GM18873 (cell line): ENCODE results near the gene MFAP3.
A peak's percentile ranks its signal among the peaks of the same experiment; 100 is the strongest.
"Not testable (repeated sequence)": the region's sequence is repeated elsewhere in the genome, so short reads cannot be mapped to it uniquely, and the experiment has no call there.

Source experiments
- ATAC-seq: cut with Tn5 transposase; IDR thresholded peaks from one replicate; pipeline ENCODE4 v1.9.1; 2021; ENCODE audit warnings: mild to moderate bottlenecking, moderate library complexity, moderate number of reproducible peaks; ENCODE audit not compliant: unreplicated experiment, low FRiP score

The MFAP3 gene

DNA sequence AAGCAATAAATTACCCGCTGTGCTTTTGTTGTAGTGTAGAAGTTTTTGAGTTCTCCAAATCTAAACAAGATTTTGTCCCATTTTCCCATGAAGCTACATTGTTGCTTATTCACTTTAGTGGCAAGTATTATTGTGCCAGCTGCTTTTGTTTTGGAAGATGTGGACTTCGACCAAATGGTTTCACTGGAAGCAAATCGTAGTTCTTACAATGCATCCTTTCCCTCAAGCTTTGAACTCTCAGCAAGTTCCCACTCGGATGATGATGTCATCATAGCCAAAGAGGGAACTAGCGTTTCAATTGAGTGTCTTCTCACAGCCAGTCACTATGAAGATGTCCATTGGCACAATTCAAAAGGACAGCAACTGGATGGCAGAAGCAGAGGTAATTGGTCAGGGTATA lies 10.9 kb downstream of the MFAP3 start:
- ATAC-seq = no peak

DNA sequence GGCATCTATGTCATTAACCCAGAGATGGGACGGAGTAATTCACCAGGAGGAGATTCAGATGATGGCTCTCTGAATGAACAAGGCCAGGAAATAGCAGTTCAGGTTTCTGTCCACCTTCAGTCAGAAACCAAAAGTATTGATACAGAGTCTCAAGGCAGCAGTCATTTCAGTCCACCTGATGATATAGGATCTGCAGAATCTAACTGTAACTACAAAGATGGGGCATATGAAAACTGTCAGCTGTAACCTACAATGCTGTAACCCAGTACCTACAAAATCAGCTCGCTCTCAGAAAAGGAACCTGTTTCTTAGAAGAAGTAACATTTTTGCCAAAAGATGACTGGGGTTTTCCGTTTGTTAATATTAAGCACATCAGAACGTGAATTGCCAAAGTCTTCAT lies 14.7 kb downstream of the MFAP3 start:
- ATAC-seq = no peak

DNA sequence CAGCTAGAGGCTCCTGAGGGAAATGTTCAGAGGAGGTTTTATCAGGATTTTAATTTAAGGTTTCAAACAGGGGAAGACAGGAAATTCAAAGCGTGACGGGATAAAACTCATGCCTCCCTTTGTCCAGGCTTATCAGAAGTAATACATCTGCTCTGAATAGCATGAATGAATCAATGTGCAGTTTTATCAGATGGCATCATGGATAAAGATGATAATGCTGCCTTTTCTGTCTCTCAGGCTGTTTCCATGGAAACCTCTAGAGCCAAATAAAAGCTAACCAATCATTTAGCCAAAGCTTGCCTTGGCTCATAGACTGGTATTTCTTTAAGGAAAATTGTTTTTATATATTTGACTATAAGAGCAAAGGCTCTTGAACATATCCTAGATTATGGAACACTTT lies 16.4 kb downstream of the MFAP3 start:
- ATAC-seq = no peak

DNA sequence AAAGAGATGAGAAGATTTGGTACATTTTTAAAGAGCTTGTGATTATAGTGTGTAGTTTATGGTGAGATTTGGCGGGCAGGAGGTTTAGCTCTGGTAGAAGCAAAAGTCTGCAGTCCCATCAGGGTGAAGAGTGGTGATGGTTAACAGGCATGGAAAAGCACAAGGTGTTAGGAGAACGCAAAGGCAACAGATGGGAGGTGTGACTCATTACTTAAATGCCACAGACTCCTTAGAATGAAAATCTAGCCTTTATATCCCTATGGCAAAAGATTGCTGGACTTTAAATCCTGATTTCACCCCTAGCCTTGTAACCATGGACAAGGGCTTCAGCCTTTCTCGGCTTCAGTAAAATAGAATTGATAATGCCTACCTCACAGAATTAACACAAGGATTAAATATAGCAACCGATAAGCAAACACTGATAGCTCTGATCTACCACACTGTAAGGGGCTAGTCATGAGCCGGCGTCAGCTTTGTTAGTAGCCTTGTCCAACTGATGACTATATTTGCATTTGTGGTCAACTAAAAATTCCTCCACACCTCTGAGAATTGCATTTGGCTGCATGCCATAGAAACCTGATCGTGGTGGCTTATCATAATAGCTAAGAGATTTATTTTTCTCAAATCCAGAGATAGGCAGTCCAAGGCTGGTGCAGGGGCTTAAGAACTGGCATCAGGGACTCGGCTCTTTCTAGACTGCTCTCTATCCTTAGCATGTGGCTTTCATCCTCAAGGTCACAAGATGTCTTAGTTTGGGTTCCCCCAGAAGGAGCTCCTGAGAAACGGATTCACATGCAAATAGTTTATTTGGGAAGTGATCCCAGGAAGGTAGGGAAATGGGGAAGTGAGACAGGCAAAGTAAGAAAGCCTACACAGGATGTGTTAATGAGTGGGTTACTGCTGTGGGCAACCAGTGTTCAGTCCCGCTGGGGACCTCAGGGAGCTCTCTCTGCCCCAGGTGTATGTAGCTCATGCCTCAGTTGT lies 19.6 kb downstream of the MFAP3 start:
- peak; percentile 60 for ATAC-seq

DNA sequence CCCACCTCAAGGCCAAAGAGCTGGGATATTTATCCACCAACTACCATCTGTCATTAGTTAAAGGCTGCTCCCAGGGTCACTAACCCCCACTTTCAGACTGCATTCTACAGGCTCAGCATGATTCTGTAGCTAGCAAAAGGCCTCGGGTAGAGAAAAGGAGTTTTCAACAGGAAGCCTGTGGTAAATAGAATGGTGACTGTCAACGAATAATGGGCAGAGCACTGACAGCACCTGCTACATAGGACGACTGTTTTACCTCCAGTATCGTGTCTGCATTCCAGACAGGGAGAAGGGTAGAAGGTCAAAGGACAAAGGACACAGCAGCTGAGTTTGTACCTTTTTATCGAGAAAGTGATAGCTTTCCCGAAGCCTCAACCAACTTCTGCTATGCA lies 20.3 kb downstream of the MFAP3 start:
- peak; percentile 65 for ATAC-seq

DNA sequence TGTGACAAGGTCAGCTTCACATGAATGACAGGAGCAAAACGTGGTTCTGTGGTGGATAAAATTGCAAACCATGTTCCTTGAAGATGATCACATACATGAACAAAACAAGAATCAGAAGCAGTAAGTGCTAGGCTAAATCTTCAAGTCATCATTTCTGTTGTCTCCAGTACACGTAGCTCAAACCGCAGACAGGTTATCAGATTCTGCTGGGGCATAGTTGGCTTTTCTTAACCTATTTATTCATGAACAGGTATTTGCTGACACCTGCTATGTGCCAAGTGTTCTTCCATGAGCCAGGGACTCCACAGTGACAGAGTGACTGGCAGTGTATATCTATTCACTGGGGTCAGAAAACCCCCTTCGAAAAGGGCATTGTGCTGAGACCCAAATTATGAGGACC lies 20.8 kb downstream of the MFAP3 start:
- ATAC-seq = no peak

DNA sequence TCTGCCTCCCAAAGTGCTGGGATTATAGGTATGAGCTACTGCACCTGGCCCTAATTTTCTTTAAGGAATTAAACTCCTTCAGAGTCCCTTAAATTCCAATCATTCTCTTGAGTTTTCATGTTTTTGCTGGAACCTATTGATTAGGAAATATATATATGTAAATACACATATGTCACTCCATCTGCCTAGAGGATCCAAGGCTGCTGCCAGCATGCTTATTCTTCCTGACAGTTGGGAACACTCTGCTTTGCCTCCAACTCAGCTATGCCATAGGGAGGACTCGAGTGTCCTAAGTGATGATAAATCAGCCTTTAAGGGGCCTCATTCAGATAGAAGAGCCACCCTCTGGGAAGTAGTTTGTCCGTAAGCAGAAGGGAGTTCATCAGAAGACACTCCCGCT lies 21.8 kb downstream of the MFAP3 start:
- ATAC-seq = no peak

DNA sequence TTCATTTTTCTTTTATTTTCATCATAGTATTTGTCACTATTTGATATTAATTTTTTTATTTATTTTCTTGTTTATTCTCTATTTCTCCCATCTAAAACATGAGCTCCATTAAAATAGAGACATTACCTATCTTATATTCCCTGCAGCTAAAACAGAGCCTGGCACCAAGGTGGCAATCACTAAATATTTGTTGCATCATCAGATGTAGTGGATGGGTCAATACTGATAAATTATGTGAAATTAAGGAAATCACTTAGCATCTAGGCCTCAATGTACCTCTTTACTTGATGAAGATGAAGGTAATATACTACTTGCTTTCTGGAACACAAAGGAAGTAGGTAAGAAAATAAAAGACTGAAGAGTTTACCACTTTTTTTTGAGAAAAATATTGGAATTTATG lies 24.6 kb downstream of the MFAP3 start:
- no peak for ATAC-seq

DNA sequence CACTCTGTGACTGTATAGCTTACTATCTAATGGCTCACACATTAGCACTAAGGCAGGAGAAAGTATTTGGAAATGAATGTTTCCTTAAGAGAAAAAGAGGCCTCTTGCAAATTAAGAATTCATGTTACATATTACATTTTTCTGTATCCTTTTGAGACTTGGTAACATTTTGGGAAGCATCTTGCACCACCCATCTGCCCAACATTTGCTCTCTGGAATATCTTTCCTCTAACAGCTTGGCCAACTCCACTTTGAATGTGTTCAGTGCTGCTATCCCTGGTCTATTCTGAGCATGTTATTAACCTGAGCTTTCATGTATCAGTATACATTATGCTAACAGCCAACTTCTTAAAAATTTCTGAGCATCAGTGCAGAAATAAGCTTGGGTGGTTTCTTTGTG lies 27.2 kb downstream of the MFAP3 start:
- no peak for ATAC-seq

DNA sequence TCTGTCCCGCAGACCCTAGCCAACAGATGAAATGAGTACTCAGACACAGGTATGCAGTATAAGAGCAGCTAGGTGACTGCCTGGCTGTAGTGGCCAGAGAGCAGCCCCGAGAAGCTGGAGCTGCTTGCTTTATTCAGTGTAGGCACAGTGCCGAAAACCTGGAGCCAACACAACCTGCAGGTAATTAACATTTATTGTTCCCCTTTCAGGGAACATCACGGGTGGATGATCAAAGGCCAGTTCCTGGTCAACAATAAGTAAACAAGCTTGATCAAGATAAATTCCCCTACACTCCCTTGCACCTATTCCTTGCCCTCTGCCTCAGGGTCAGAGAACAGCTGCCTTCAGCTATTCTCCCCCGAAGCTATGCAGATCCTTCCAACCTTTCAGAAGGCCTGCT lies 31.1 kb downstream of the MFAP3 start:
- not testable (repeated sequence) for ATAC-seq

DNA sequence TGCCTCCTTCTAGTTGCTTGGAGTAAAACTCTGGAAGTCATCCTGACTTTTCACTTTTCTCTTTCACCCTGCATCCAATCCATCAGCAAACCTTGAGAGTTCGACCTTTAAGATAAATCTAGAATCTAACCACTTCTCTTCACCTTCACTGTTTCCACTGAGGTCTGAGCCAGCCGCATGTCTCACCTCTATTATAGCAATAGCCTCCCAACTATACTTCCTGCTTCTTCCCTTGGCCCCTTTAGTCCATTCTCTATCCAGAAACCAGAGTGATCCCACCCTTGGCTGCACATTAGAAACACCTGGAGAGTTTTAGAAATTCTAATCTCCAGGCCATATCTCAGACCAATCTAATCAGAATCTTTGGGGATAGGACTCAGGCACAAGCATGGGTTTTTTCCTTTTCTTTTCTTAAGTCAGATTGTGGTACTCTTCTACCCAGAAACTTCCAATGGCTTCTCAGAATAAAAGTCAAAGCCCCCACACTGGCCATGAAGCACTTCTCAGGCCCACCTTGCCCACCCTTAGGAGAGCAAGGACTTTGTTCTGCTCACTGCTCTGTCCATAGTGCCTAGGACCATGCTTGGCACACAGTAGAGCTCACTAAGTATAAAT lies 33.1 kb downstream of the MFAP3 start:
- no peak for ATAC-seq

DNA sequence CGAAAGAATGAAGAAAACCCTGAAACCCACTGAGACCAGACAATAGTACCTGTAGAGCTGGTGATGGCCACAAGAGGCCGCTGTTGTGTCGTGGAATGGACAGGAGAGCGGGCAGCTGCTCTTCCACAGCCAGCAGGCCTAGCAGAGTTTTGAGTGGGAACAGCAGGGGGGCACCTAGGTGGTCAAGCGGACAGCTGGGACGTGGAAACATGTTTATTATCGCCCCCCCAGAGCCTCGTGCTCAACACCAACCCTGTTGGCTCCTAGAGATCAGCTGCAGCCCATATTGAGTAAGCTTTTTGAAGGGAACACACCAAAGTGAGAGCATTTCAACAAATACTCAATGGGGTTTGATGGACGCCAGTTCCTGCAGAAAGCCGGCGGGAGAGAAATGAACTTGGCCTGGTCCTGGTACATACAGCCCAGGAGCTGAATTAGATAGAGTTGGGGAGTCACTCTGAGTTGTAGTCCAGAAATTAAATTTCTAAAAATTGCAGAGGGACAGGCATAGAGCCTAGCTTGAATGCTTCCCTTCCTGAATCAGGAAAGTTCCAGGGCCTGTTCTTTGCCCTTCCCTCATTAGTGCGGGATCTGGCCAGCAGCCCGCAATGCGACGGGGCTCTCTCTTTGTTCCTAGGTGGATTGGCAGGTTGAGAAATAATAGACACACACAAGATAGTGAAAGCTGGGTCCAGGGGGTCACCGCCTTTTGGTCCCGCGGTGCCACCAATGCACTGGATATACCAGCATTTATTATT lies 33.8 kb downstream of the MFAP3 start:
- ATAC-seq = peak; percentile 93

DNA sequence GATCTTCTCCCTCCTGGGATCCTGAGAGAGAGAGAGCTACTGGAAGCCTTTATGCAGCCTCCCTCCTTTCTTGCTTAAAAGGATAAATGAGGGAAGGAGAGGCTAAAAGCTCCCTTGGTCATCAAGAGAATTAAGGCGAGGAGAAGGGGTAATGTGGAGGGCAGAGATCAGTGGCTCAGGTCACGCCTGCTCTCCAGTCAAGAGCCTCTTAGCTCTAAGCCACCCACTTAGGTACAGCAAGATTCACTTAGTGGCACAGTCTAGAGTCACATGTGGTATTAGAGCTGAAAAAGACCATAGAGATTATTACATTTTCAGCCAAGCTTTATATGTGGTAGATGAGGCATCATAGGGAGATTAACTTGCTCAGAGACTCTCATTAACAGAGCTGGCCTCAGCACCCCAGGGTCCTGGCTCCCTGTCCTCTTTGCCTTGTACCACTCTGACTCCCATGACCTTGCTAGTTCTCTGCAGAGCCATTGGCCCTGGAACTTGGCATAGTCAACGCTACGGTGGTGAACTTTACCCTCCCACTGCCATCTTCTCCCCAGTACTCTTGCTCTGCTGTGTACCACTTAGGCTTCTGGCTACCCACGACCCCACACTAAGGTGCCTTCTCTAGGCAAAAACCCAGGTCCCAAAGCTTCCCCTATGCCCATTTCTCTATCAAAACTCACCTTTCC lies 37.6 kb downstream of the MFAP3 start:
- no peak for ATAC-seq

DNA sequence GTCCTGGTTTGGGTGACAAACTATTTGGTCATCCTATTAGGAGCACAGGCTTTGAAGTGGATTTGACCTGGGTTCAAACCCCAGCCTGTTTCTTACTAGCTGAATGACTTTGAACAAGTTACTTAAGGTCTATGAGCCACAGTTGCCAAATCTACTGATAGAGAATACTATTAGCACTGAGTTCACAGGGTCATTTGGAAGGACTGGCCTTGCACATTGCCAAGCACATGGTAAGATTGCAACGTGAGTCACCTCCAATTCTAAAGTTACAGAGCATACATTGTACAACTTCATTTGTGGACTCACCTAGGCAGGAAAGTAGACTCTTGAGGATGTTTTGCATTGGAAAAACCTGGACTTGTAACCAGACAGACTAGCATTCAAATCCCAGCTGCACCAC lies 38.9 kb downstream of the MFAP3 start:
- ATAC-seq = no peak

DNA sequence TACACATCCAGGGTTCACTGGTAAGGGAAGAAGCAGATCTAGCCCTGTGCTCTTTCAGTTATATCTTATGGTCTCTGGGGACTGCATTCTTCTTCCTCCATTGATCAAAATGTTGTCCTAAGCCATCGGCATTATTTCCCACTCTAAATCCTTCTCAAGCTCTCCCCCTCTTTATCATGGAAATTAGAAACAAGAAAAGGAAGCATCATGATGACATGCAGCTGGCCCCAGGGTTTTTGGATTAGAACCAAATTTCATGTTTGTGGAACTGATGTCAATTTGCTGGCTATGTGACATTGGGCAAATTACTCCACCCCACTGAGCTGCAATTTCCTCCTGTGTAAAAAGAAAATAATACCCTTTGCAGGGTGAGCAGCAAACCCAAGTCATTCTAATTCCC lies 39.5 kb downstream of the MFAP3 start:
- ATAC-seq = no peak

DNA sequence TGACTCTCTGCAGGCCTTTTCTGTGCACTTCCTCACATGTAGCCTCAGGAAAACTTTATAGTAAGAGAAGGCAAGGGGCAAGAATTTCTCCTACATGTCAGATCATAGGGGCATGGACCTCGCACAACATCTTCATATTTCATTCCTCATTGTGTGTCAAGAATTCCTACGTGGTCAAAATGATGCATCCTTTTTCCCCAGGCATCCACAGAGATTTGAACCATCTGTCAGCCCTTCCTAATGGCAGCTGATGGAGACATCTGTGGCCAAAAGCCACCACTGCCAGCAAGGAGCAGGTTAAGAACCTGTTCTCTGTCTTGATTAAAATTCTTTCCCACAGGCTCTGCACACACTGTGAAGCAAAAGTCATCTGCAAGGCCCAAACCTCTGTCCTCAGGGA lies 42.5 kb downstream of the MFAP3 start:
- no peak for ATAC-seq

DNA sequence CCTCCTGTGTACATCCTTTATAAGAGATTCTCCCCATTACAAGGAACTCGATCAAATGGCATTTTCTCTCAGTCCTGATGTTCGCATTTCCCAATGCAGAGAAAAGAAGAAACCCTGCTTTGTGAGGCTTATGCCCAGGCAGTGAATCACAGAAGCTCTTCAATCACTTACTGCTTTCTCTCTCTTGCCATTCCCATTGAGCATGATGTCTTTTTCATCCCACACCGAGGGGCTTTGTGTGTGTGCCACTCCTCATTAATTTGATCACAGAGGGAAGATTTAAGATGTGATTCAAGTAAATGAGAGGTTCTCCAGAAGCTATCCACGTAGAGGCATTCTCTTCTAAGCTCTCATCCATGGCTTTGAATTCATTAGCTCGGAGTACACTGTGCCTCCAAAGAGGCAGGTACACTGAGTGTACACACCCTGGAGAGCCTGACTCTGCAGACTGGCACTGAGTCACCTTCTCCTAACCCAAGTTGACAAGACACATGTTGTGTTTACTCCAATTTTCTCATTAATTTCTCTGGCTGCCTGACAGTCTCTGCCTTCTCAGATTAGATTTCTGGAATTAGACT lies 45.4 kb downstream of the MFAP3 start:
- no peak for ATAC-seq

DNA sequence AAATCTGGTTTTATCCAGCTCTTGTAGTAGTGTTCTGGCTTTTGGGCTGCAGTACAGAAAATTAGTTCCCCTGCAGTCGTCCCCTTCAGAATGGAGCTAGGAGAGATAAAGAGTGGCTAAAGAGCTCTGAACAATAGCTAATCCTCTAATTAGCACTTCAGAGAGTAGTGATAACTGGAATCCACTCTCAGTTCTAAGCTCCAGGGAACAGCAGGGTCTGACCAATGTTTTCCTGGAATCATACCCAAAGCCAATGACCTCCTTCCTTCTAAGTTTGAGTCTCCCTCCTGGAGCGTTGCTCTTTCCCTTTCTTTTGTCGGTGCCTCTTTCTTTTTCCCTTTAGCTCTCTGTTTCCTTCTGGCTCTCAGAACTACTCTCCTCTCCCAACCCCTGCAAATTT lies 47.4 kb downstream of the MFAP3 start:
- ATAC-seq = no peak

DNA sequence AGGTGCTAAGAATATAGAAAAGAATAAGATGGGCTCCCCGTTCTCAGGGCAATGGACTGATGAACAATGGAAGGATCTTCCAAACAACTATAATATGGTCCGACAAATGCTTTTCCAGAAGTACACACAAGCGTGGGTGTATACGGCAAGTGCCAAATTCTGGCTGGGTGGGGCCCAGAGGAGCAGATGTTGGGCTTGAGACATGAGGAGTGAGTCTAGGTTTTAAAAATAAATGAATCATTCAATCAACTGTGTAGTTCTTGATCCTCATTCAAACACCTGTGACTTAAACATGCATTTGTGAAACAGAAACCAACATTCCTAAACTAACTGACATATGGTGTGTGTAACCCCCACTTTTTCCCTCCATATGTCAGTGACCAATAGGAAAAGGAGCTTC lies 47.9 kb downstream of the MFAP3 start:
- ATAC-seq = no peak

DNA sequence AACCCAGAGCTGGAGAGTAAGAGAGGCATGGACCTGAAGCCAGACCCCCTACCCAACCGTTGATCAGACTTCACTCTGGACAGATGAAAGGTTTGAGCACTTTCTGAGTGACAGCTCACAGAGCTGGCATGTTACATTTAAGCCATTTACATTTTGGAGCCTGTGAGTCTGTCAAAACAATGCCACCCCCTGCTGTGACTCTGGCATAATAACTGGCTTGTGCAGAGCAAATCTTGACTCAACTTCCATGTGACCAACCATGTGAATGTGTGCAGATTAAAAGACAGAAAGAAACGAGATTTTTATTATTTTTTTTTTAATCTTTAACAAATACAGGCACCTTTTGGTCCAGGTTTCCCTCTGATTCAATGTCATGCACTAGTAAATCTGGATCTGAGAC lies 48.5 kb downstream of the MFAP3 start:
- ATAC-seq = no peak
